Stimulated activated effector memory CD8-positive, alpha-beta T cell treated with anti-CD3 and anti-CD28 coated beads, Interleukin-12 subunit alpha, Interleukin-12 subunit beta, amount 100 ng/mL, for 72 hours (primary cell): ENCODE measurements around the gene CEP192.

ENCODE experiments used
- ATAC-seq: fragments of 150-1000 bp; cut with Tn5 transposase; 2 replicates; pipeline ENCODE4 v1.10.0; 2021
- DNase-seq, 2 donors: peaks; one replicate each; pipeline ENCODE4 v3.0.0; 2021 to 2022; ENCODE audit warnings: low spot score in 2 of 2
- H3K27ac Mint-ChIP-seq: one replicate; pipeline ENCODE4 v1.8.0; 2022; ENCODE audit warnings: mild to moderate bottlenecking, mixed read lengths
- H3K36me3 Mint-ChIP-seq: one replicate; pipeline ENCODE4 v1.8.0; 2022; ENCODE audit warnings: mild to moderate bottlenecking, mixed read lengths
- H3K4me1 Mint-ChIP-seq: one replicate; pipeline ENCODE4 v1.8.0; 2022; ENCODE audit warnings: mixed read lengths
- H3K4me3 Mint-ChIP-seq: one replicate; pipeline ENCODE4 v1.8.0; 2022; ENCODE audit warnings: mild to moderate bottlenecking, mixed read lengths
- H3K9me3 Mint-ChIP-seq: one replicate; pipeline ENCODE4 v1.8.0; 2022; ENCODE audit warnings: mixed read lengths

The CEP192 gene

GRCh38 chr18:12990967-12991820, at the start of gene CEP192:
CEP192 (plus strand) TSS chr18:12991362; CDS start chr18:12999425, 8,063 bp downstream.
- Mint-ChIP-seq H3K27ac (peak within 1 kb of the TSS; percentile 93), H3K4me1 (peaks cover 43% of the 10 kb centered on the region), H3K9me3 (no peaks in the 10 kb centered on the region), H3K36me3 (peaks cover 31% of the 10 kb centered on the region), H3K4me3 (peak within 1 kb of the TSS; percentile 82)
- DNase-seq, result peak; percentile 96 to 98
- peak; percentile 92 for ATAC-seq

GRCh38 chr18:12943215-12943614, 47.9 kb upstream of the CEP192 start:
- no peak for DNase-seq
- Mint-ChIP-seq H3K4me1 (peaks cover 18% of the 10 kb centered on the region), H3K27ac (no peak overlapping the region), H3K4me3 (no peak overlapping the region), H3K36me3 (peaks cover 6% of the 10 kb centered on the region), H3K9me3 (no peaks in the 10 kb centered on the region)
- ATAC-seq, result no peak

GRCh38 chr18:12944709-12945108, 46.5 kb upstream of the CEP192 start:
- peaks cover 20% of the 10 kb centered on the region for H3K4me1 Mint-ChIP-seq
- no peak overlapping the region for H3K4me3 Mint-ChIP-seq
- no peaks in the 10 kb centered on the region for H3K9me3 Mint-ChIP-seq
- no peak overlapping the region for H3K27ac Mint-ChIP-seq
- H3K36me3 Mint-ChIP-seq, result peaks cover 20% of the 10 kb centered on the region
- DNase-seq (no peak), ATAC-seq (no peak)

GRCh38 chr18:12946549-12947284, 44.4 kb upstream of the CEP192 start:
- no peak for ATAC-seq
- Mint-ChIP-seq H3K4me1 (peaks cover 25% of the 10 kb centered on the region), H3K27ac (peak overlapping the region; percentile 94), H3K36me3 (peaks cover 30% of the 10 kb centered on the region), H3K4me3 (peak overlapping the region; percentile 95), H3K9me3 (no peaks in the 10 kb centered on the region)
- DNase-seq, result peak in 1 of 2 donors; percentile 7

- peaks cover 25% of the 10 kb centered on the region for H3K4me1 Mint-ChIP-seq
- peak within 1 kb of the TSS; percentile 95 for H3K4me3 Mint-ChIP-seq
- no peaks in the 10 kb centered on the region for H3K9me3 Mint-ChIP-seq
- H3K27ac Mint-ChIP-seq, result peak within 1 kb of the TSS; percentile 94
- peaks cover 34% of the 10 kb centered on the region for H3K36me3 Mint-ChIP-seq
- ATAC-seq (peak; percentile 87), DNase-seq (no peak)
Observed at GRCh38 chr18:12947285-12948049, 43.7 kb upstream of the CEP192 start, which contains the start of gene SEH1L. SEH1L (plus strand) TSS chr18:12948011; CDS start chr18:12948122, 111 bp downstream.

- Mint-ChIP-seq H3K4me3 (peak overlapping the region; percentile 95), H3K4me1 (peaks cover 25% of the 10 kb centered on the region), H3K9me3 (no peaks in the 10 kb centered on the region), H3K27ac (peak overlapping the region; percentile 94), H3K36me3 (peaks cover 41% of the 10 kb centered on the region)
- DNase-seq, result peak; percentile 94 to 99
- ATAC-seq, result peak; percentile 91
Observed at GRCh38 chr18:12948050-12948804, 42.9 kb upstream of the CEP192 start.

GRCh38 chr18:12958478-12958877, 32.7 kb upstream of the CEP192 start:
- Mint-ChIP-seq H3K4me3 (no peak overlapping the region), H3K27ac (no peak overlapping the region), H3K36me3 (peaks cover 99% of the 10 kb centered on the region), H3K4me1 (peaks cover 9% of the 10 kb centered on the region), H3K9me3 (no peaks in the 10 kb centered on the region)
- ATAC-seq (no peak), DNase-seq (no peak)

- ATAC-seq, result no peak
- Mint-ChIP-seq H3K4me3 (no peak overlapping the region), H3K27ac (no peak overlapping the region)
Observed at GRCh38 chr18:12960395-12960794, 30.8 kb upstream of the CEP192 start.

GRCh38 chr18:12960853-12961397, 30.2 kb upstream of the CEP192 start:
- no peaks in the 10 kb centered on the region for H3K9me3 Mint-ChIP-seq
- no peak for ATAC-seq
- peaks cover 9% of the 10 kb centered on the region for H3K4me1 Mint-ChIP-seq
- peaks cover 99% of the 10 kb centered on the region for H3K36me3 Mint-ChIP-seq
- H3K27ac Mint-ChIP-seq, result no peak overlapping the region
- no peak for DNase-seq
- H3K4me3 Mint-ChIP-seq, result no peak overlapping the region

More at GRCh38 chr18:12960395-12960794, 30.8 kb upstream of the CEP192 start:
- H3K36me3 Mint-ChIP-seq, result peaks cover 99% of the 10 kb centered on the region
- no peaks in the 10 kb centered on the region for H3K9me3 Mint-ChIP-seq
- no peak for DNase-seq
- peaks cover 9% of the 10 kb centered on the region for H3K4me1 Mint-ChIP-seq

- H3K36me3 Mint-ChIP-seq, result peaks cover 99% of the 10 kb centered on the region
- H3K4me1 Mint-ChIP-seq, result peaks cover 11% of the 10 kb centered on the region
- no peak overlapping the region for H3K27ac Mint-ChIP-seq
- no peak for ATAC-seq
- H3K4me3 Mint-ChIP-seq, result no peak overlapping the region
- DNase-seq, result no peak
- H3K9me3 Mint-ChIP-seq, result no peaks in the 10 kb centered on the region
Observed at GRCh38 chr18:12963069-12963468, 28.1 kb upstream of the CEP192 start.

- no peaks in the 10 kb centered on the region for H3K9me3 Mint-ChIP-seq
- no peak for ATAC-seq
- no peak overlapping the region for H3K4me3 Mint-ChIP-seq
- DNase-seq, result no peak
- peaks cover 100% of the 10 kb centered on the region for H3K36me3 Mint-ChIP-seq
- H3K27ac Mint-ChIP-seq, result peak overlapping the region; percentile 6
- peaks cover 9% of the 10 kb centered on the region for H3K4me1 Mint-ChIP-seq
Observed at GRCh38 chr18:12968115-12968514, 23.0 kb upstream of the CEP192 start.

GRCh38 chr18:12968619-12969018, 22.5 kb upstream of the CEP192 start:
- ATAC-seq, result peak; percentile 67

GRCh38 chr18:12973562-12974213, 17.5 kb upstream of the CEP192 start:
- no peak overlapping the region for H3K27ac Mint-ChIP-seq
- H3K4me3 Mint-ChIP-seq, result no peak overlapping the region
- peaks cover 96% of the 10 kb centered on the region for H3K36me3 Mint-ChIP-seq
- H3K4me1 Mint-ChIP-seq, result peaks cover 11% of the 10 kb centered on the region
- no peak for DNase-seq
- peak; percentile 58 for ATAC-seq
- H3K9me3 Mint-ChIP-seq, result no peaks in the 10 kb centered on the region

More at GRCh38 chr18:12968619-12969018, 22.5 kb upstream of the CEP192 start:
- no peak overlapping the region for H3K4me3 Mint-ChIP-seq
- peak overlapping the region; percentile 6 for H3K27ac Mint-ChIP-seq
- H3K4me1 Mint-ChIP-seq, result peaks cover 10% of the 10 kb centered on the region
- DNase-seq, result no peak
- no peaks in the 10 kb centered on the region for H3K9me3 Mint-ChIP-seq
- peaks cover 100% of the 10 kb centered on the region for H3K36me3 Mint-ChIP-seq

GRCh38 chr18:12975488-12975887, 15.7 kb upstream of the CEP192 start:
- ATAC-seq (no peak), DNase-seq (no peak)
- Mint-ChIP-seq H3K4me3 (no peak overlapping the region), H3K27ac (no peak overlapping the region), H3K9me3 (no peaks in the 10 kb centered on the region), H3K4me1 (peaks cover 10% of the 10 kb centered on the region), H3K36me3 (peaks cover 83% of the 10 kb centered on the region)
